Neural cell (in vitro differentiated cells): ENCODE measurements around the gene EDNRA.

Experiments
- CTCF ChIP-seq: fragments of 450-650 bp; IDR thresholded peaks from 2 replicates; pipeline ENCODE4 v1.5.1; 2014; ENCODE audit warnings: antibody characterized with exemption, mild to moderate bottlenecking, moderate library complexity; ENCODE audit not compliant: poor library complexity, severe bottlenecking
- EP300 ChIP-seq: fragments of 450-650 bp; conservative IDR thresholded peaks from 2 replicates; pipeline ENCODE4 v1.6.1; 2014; ENCODE audit warnings: antibody characterized with exemption, mild to moderate bottlenecking, moderate library complexity; ENCODE audit not compliant: poor library complexity, severe bottlenecking
- TF ChIP-seq, protein P1 (sequence below): IDR thresholded peaks from 2 replicates; pipeline ENCODE4 v1.6.1; 2012; ENCODE audit warnings: borderline replicate concordance

GRCh38 chr4:147491086-147491485 is 10.2 kb downstream of the EDNRA start:
- TF ChIP-seq, protein P1, sequence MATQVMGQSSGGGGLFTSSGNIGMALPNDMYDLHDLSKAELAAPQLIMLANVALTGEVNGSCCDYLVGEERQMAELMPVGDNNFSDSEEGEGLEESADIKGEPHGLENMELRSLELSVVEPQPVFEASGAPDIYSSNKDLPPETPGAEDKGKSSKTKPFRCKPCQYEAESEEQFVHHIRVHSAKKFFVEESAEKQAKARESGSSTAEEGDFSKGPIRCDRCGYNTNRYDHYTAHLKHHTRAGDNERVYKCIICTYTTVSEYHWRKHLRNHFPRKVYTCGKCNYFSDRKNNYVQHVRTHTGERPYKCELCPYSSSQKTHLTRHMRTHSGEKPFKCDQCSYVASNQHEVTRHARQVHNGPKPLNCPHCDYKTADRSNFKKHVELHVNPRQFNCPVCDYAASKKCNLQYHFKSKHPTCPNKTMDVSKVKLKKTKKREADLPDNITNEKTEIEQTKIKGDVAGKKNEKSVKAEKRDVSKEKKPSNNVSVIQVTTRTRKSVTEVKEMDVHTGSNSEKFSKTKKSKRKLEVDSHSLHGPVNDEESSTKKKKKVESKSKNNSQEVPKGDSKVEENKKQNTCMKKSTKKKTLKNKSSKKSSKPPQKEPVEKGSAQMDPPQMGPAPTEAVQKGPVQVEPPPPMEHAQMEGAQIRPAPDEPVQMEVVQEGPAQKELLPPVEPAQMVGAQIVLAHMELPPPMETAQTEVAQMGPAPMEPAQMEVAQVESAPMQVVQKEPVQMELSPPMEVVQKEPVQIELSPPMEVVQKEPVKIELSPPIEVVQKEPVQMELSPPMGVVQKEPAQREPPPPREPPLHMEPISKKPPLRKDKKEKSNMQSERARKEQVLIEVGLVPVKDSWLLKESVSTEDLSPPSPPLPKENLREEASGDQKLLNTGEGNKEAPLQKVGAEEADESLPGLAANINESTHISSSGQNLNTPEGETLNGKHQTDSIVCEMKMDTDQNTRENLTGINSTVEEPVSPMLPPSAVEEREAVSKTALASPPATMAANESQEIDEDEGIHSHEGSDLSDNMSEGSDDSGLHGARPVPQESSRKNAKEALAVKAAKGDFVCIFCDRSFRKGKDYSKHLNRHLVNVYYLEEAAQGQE: no peak
- TF ChIP-seq CTCF (no peak), EP300 (no peak)
